Measurements from ENCODE around the gene SLC11A1.
A peak's percentile ranks its signal among the peaks of the same experiment; 100 is the strongest.

Gene SLC11A1

DNA sequence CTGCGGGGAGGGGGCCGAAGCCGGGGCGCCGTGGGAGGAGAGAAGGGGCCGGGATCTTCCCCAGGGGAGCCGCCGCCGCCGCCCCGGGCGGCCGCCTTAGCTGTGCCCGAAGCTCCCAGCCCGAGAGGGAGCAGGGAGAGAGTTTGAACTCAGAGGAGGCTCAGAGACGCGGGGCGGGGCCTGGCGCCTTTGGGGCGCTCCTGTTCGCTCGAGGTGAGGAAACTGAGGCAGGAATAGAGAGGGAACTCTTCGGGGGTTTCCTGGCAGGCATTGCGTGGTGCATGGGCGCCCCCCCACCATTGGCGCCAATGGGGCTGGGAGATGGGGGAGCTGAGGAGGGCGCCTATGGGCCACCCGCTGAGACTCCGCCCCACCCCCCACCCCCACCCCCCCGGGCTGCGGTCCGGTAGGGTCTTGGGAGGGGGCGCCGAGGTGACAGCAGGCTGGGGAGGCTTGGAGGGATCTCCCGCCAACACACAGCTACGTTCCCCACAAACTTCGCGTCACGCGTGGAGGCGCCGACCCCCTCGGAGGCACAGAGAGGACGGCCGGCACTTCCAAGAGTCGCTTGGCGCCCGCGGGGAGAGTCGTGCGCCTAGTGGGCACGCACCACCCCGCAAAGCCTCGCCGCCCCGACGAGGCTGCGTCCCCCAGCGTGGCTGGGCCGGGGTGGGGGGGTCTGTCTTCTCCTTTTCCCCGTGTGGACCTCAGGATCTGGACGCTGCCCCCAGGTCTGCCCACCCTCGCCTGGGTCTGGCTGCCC, 18.3 kb downstream of the SLC11A1 start:
- CTCF ChIA-PET, result interaction anchor here (0.6 to 1.3 kb wide), 6 partner anchors 59 to 248 kb away, joined by 3 to 4 read pairs (median 3); no protein-coding TSS in a partner anchor
- TF ChIP-seq CTCF (IDR thresholded peaks at IDR 0.05; ENCODE audit: insufficient read depth, low read length, missing control alignments), result no peak
- DNase-seq (ENCODE audit: low read depth, low spot score), result no peak
- POLR2A ChIA-PET, result interaction anchor here (0.7 kb wide), 1 partner anchor 260 kb away, joined by 3 read pairs; no protein-coding TSS in a partner anchor
- H3K4me3 ChIP-seq (ENCODE audit: low read depth, low read length), result peak overlapping the region; percentile 78

GRCh38 chr2:218400930-218401881, 19.1 kb downstream of the SLC11A1 start:
- ChIA-PET CTCF (interaction anchor here (0.8 to 1.5 kb wide), 8 partner anchors 9 to 451 kb away, joined by 3 to 6 read pairs (median 3); no protein-coding TSS in a partner anchor), POLR2A (no interaction called here)
- no peak for DNase-seq (ENCODE audit: low read depth, low spot score)
- no peak for TF ChIP-seq CTCF (IDR thresholded peaks at IDR 0.05; ENCODE audit: insufficient read depth, low read length, missing control alignments)
- peak overlapping the region; percentile 78 for H3K4me3 ChIP-seq (ENCODE audit: low read depth, low read length)

DNA sequence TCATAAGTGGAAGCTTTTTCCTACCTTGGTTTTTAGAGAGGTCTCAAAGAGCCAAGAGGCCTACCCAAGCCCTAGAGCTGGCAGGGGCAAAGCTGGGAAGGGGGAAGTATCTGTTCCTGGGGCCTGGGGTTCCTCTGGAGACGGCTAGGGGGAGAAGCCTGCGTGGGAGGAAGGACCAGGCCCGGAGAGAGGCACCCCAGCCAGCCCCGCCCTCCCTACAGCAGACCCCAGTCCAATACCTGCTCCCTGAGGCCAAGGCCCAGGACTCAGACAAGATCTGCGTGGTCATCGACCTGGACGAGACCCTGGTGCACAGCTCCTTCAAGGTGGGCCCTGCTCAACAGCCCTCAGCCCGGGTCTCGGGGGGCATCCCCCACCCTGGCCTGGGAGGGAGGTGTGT, 19.8 kb downstream of the SLC11A1 start:
- H3K4me3 ChIP-seq (ENCODE audit: low read depth, low read length), result peak overlapping the region; percentile 78
- ChIA-PET CTCF (interaction anchor here (0.9 to 1.5 kb wide), 6 partner anchors 9 to 450 kb away, joined by 3 to 6 read pairs (median 4); no protein-coding TSS in a partner anchor), POLR2A (no interaction called here)
- TF ChIP-seq CTCF (IDR thresholded peaks at IDR 0.05; ENCODE audit: insufficient read depth, low read length, missing control alignments), result no peak
- no peak for DNase-seq (ENCODE audit: low read depth, low spot score)

DNA sequence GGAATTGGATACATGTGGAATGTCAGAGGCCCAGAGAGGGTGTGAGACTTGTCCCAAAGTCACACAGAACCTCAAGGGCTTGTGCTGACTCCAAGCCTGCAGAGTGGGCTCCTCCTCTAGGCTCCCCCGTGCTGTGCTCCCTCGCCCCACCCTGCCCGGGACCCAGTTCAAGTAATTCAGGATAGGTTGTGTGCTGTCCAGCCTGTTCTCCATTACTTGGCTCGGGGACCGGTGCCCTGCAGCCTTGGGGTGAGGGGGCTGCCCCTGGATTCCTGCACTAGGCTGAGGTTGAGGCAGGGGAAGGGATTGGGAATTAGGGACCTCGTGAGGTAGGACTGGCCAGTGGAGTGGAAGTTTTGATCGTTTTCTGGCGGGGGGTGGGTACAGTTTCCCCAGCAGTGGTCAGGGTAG, 20.4 kb downstream of the SLC11A1 start:
- no peak for DNase-seq (ENCODE audit: low read depth, low spot score)
- TF ChIP-seq CTCF (IDR thresholded peaks at IDR 0.05; ENCODE audit: insufficient read depth, low read length, missing control alignments), result no peak
- ChIA-PET CTCF (interaction anchor here (1.4 kb wide), 1 partner anchor 102 kb away, joined by 4 read pairs; no protein-coding TSS in a partner anchor), POLR2A (no interaction called here)
- no peak overlapping the region for H3K4me3 ChIP-seq (ENCODE audit: low read depth, low read length)

DNA sequence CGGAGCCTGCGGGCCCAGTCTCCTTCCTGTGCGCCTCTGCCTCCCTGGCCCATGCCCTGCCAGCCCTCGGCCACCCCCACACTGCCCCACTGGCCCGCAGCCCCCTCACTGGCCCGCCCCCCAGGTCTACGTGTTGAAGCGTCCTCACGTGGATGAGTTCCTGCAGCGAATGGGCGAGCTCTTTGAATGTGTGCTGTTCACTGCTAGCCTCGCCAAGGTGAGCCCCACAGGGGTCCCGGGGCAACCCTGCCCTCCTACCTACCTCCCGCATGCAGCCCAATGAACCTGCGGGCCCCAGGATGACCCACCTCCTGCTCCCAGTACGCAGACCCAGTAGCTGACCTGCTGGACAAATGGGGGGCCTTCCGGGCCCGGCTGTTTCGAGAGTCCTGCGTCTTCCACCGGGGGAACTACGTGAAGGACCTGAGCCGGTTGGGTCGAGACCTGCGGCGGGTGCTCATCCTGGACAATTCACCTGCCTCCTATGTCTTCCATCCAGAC, 20.9 kb downstream of the SLC11A1 start:
- no peak overlapping the region for H3K4me3 ChIP-seq (ENCODE audit: low read depth, low read length)
- no peak for DNase-seq (ENCODE audit: low read depth, low spot score)
- POLR2A ChIA-PET, result no interaction called here
- CTCF ChIA-PET, result interaction anchor here (1.0 to 2.1 kb wide), 3 partner anchors 66 to 110 kb away, joined by 3 to 10 read pairs (median 4); no protein-coding TSS in a partner anchor
- TF ChIP-seq CTCF (IDR thresholded peaks at IDR 0.05; ENCODE audit: insufficient read depth, low read length, missing control alignments), result no peak

Measured in AG04449 (cell line).